Measurements from ENCODE around the gene KDM6A.
"Not testable (repeated sequence)": the region's sequence is repeated elsewhere in the genome, so short reads cannot be mapped to it uniquely, and the experiment has no call there.

- not testable (repeated sequence) for TF ChIP-seq CTCF (conservative IDR thresholded peaks at IDR 0.05 in 1 of 2, IDR thresholded peaks at IDR 0.05 in 1 of 2; ENCODE audit: extremely low read depth in 1 of 2, insufficient read depth in 1 of 2, low read depth in 1 of 2, low read length in 2 of 2); EZH2 (IDR thresholded peaks at IDR 0.05; ENCODE audit: borderline replicate concordance, low read length)
Measured at GRCh38 chrX:44999237-44999636, 126.2 kb downstream of the KDM6A start.

All from mammary epithelial cell (primary cell).